ENCODE measurements around the gene AFAP1L2.

GRCh38 chr10:114342976-114343375 is 61.3 kb downstream of the AFAP1L2 start:
- TF ChIP-seq CTCF (IDR thresholded peaks at IDR 0.05; ENCODE audit: low read depth, low read length) (no peak), EZH2phosphoT487 (IDR thresholded peaks at IDR 0.05; ENCODE audit: low read depth) (no peak)
